ENCODE measurements around the gene TLNRD1.

DNA sequence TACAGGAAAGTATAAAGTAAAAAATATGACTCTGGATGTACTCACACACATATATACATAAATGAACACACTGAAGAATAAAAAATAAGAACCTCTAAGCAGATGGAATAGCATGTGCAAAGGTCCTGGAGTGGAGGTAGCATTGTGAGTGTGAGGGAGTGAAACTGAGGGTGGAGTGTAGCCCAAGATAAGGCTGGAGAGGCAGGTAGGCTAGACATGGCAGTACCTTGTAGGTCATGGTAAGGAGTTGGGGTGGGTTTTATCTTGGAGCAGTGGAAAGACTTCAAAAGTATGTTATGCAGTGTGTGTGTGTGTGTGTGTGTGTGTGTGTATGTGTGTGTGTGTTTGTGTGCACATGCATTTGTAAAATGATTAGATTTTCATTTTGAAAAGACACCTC is 49.5 kb downstream of the TLNRD1 start:
- TF ChIP-seq, protein P1, sequence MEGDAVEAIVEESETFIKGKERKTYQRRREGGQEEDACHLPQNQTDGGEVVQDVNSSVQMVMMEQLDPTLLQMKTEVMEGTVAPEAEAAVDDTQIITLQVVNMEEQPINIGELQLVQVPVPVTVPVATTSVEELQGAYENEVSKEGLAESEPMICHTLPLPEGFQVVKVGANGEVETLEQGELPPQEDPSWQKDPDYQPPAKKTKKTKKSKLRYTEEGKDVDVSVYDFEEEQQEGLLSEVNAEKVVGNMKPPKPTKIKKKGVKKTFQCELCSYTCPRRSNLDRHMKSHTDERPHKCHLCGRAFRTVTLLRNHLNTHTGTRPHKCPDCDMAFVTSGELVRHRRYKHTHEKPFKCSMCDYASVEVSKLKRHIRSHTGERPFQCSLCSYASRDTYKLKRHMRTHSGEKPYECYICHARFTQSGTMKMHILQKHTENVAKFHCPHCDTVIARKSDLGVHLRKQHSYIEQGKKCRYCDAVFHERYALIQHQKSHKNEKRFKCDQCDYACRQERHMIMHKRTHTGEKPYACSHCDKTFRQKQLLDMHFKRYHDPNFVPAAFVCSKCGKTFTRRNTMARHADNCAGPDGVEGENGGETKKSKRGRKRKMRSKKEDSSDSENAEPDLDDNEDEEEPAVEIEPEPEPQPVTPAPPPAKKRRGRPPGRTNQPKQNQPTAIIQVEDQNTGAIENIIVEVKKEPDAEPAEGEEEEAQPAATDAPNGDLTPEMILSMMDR (IDR thresholded peaks at IDR 0.05), result no peak
- TF ChIP-seq POLR2A (IDR thresholded peaks at IDR 0.05), result no peak
